ENCODE measurements around the gene FGF1. TPM values are rescaled to one million over a fixed set of nuclear protein-coding genes. Genes with fewer than 3 reads are reported as not detected.

The FGF1 gene
- total RNA-seq, 1 experiment from 2014 or later = 3.2 TPM

- Histone ChIP-seq H2BK120ac (ENCODE audit: low read depth, low read length, poor library complexity, severe bottlenecking) (no peak overlapping the region), H4K5ac (ENCODE audit: insufficient read length, low read depth, low read length) (no peak overlapping the region), H2BK12ac (ENCODE audit: insufficient read length, low read depth, low read length) (no peak overlapping the region), H3K4me2 (ENCODE audit: insufficient read depth, insufficient read length, low read length) (no peak overlapping the region), H4K8ac (replicated peaks; ENCODE audit: insufficient read length, low read depth, low read length) (no peak overlapping the region), H3K79me1 (ENCODE audit: insufficient read depth, low read depth, low read length, poor library complexity, severe bottlenecking) (no peaks in the 10 kb centered on the region), H4K91ac (ENCODE audit: insufficient read length, low read depth, low read length) (no peak overlapping the region), H3K18ac (ENCODE audit: insufficient read length, low read depth, low read length) (no peak overlapping the region), H3K27me3 (ENCODE audit: insufficient read depth, low read length) (no peaks in the 10 kb centered on the region), H3K4ac (ENCODE audit: low read depth, low read length) (no peak overlapping the region), H3K23me2 (ENCODE audit: insufficient read length, low read depth, low read length, poor library complexity, severe bottlenecking) (peaks cover 2% of the 10 kb centered on the region), H3K4me1 (ENCODE audit: insufficient read depth, low read length) (peaks cover 15% of the 10 kb centered on the region; the same call in 1 of the 2 replicates), H2BK5ac (ENCODE audit: insufficient read length, low read length) (no peak overlapping the region), H3K9ac (ENCODE audit: extremely low read depth, insufficient read length, low read length) (no peak overlapping the region), H3K27ac (ENCODE audit: insufficient read length, low read depth, low read length) (no peak overlapping the region), H3K79me2 (ENCODE audit: insufficient read depth, low read length) (no peaks in the 10 kb centered on the region), H2BK15ac (ENCODE audit: low read depth, low read length) (no peak overlapping the region), H3K14ac (ENCODE audit: insufficient read depth, low read length) (no peak overlapping the region), H3K9me3 (ENCODE audit: control insufficient read depth, low read depth, low read length) (no peaks in the 10 kb centered on the region), H4K20me1 (ENCODE audit: control insufficient read depth, insufficient read depth, insufficient read length) (no peaks in the 10 kb centered on the region), H2AFZ (ENCODE audit: low read length) (no peak overlapping the region), H2AK5ac (ENCODE audit: insufficient read length, low read length) (no peak overlapping the region), H3T11ph (ENCODE audit: low read length) (no peak overlapping the region), H3K23ac (ENCODE audit: insufficient read length, low read depth, low read length) (no peak overlapping the region), H2BK20ac (ENCODE audit: low read depth, low read length, poor library complexity, severe bottlenecking) (no peak overlapping the region), H3K56ac (ENCODE audit: insufficient read length, low read depth, low read length) (no peak overlapping the region)
- Mint-ChIP-seq H3K27ac (no peak overlapping the region), H3K4me1 (peaks cover 52 to 65% of the 10 kb centered on the region in 2 experiments), H3K36me3 (ENCODE audit: insufficient read depth in 1 of 3, low read depth in 3 of 3) (peaks cover 13 to 64% (median 18%) of the 10 kb centered on the region in 3 experiments; a peak in 6 of 7 replicates), H3K4me3 (no peak overlapping the region), H3K9me3 (peaks cover 4 to 6% of the 10 kb centered on the region in 2 experiments; a peak in 3 of 5 replicates), H3K27me3 (ENCODE audit: low read depth) (no peaks in the 10 kb centered on the region)
- WGBS (ENCODE audit: extremely low coverage, insufficient read length, low lambda C conversion rate) = no CpG with 5 or more reads among the region's 3 CpGs
- DNase-seq = no peak
- TF ChIP-seq, protein P1, sequence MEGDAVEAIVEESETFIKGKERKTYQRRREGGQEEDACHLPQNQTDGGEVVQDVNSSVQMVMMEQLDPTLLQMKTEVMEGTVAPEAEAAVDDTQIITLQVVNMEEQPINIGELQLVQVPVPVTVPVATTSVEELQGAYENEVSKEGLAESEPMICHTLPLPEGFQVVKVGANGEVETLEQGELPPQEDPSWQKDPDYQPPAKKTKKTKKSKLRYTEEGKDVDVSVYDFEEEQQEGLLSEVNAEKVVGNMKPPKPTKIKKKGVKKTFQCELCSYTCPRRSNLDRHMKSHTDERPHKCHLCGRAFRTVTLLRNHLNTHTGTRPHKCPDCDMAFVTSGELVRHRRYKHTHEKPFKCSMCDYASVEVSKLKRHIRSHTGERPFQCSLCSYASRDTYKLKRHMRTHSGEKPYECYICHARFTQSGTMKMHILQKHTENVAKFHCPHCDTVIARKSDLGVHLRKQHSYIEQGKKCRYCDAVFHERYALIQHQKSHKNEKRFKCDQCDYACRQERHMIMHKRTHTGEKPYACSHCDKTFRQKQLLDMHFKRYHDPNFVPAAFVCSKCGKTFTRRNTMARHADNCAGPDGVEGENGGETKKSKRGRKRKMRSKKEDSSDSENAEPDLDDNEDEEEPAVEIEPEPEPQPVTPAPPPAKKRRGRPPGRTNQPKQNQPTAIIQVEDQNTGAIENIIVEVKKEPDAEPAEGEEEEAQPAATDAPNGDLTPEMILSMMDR (conservative IDR thresholded peaks at IDR 0.05) = no peak
Observed at GRCh38 chr5:142715291-142715690, 29.4 kb upstream of the FGF1 start.
